AG10803 (cell line): ENCODE data around the gene HM13.

Source experiments
- DNase-seq: peaks from one replicate; pipeline ENCODE4 v3.0.0; 2010; ENCODE audit warnings: low read depth
- H3K4me3 ChIP-seq: 2 replicates; pipeline ENCODE4 v1.5.1; 2011; ENCODE audit warnings: mild to moderate bottlenecking, low read length, control low read depth
- TF ChIP-seq, protein P1 (sequence below): conservative IDR thresholded peaks from 2 replicates; pipeline ENCODE4 v1.5.1; 2011; ENCODE audit warnings: mild to moderate bottlenecking, low read length, control low read depth, inconsistent platforms

Gene HM13

DNA sequence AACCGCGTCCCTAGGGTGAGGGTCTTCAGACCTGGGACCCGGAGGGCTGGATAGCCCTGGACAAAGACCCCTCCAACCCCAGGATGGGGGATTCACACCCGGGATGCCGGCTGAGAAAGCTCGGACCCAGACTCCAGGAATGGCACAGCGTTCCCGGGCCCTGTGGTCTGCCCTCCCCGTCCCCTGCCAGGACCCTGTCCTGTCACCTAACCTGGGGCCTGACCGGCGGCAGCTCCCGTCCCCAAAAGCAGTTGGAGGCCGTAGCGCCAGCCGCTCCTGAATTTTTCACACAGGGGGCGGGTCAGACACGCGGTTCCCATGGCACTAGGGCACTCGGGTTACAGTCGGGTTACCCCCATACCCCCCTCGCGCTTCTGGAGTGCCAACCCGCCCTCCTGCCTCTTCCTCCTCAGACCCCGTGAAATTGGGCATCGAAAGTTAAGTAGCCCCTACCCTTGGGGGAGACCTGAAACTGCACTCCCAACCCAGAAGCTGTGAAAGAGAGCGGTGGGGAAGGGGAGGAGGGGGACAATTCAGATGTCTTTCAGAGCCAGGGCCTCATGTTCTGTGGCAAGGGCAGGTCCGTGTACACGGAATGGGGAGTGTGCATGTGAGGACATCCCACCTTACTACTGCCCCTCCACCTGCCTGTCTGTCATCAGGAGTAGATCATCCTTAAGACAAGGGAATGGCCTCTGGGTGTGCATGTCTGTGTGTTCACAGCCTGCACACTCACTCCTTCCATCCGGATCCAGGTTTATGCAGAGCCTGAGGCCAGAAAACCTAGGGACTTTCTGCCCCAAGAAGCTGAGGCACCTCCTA is 38.6 kb upstream of the HM13 start:
- peak overlapping the region; percentile 3 for H3K4me3 ChIP-seq

DNA sequence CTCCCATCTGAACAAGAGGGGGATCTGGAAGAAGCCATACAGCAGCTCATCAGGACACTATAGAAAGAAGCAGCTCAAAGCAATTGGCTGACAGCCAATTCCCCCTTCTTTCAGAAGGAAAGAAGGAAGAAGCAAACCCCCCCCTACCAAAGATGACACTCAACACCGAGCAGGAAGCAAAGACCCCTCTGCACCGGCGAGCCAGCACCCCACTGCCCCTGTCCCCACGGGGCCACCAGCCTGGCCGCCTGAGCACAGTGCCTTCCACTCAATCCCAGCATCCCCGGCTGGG is 38.0 kb upstream of the HM13 start:
- TF ChIP-seq, protein P1, sequence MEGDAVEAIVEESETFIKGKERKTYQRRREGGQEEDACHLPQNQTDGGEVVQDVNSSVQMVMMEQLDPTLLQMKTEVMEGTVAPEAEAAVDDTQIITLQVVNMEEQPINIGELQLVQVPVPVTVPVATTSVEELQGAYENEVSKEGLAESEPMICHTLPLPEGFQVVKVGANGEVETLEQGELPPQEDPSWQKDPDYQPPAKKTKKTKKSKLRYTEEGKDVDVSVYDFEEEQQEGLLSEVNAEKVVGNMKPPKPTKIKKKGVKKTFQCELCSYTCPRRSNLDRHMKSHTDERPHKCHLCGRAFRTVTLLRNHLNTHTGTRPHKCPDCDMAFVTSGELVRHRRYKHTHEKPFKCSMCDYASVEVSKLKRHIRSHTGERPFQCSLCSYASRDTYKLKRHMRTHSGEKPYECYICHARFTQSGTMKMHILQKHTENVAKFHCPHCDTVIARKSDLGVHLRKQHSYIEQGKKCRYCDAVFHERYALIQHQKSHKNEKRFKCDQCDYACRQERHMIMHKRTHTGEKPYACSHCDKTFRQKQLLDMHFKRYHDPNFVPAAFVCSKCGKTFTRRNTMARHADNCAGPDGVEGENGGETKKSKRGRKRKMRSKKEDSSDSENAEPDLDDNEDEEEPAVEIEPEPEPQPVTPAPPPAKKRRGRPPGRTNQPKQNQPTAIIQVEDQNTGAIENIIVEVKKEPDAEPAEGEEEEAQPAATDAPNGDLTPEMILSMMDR = no peak
- DNase-seq = no peak
- no peak overlapping the region for H3K4me3 ChIP-seq

More for the DNA sequence above, 38.6 kb upstream of the HM13 start:
- no peak for DNase-seq
- TF ChIP-seq, protein P1 = no peak

DNA sequence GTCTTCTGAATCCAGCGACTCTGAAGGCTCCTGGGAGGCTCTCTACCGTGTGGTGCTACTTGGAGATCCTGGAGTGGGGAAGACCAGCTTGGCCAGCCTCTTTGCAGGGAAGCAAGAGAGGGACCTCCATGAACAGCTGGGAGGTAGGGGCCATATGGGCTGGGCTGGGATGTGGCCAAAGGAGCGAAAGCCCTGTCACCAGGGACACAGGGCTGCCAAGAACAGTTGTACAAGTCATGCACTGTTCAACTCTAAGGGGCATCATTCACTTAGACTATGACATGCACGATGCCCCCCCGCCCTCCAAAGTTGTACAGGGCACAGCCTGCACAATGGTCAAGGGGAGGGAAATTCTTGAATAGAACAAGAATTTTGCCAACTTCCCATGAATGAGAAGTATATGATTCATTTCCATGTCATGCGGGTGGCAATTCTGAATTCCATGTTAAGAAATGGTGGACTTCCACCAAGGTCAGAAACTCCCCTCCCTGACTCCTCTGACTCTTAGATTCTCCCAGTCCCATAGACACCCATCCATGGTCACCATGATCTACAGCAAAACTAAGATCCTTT is 37.5 kb upstream of the HM13 start:
- TF ChIP-seq, protein P1 = no peak

DNA sequence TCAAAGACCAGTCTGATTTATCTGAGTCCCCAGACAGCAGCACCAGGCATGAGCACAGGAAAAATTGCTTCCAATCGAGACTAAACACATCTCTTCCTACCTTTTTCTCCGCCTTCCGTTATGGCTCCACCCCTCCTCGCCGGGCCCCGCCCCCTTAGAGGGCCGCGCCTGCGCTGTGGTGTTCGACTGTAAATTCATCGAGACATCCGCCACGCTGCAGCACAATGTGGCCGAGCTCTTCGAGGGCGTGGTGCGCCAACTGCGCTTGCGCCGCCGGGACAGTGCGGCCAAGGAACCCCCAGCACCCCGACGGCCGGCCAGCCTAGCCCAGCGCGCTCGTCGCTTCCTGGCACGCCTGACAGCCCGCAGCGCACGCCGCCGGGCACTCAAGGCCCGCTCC is 30.2 kb upstream of the HM13 start:
- TF ChIP-seq, protein P1 = no peak
- H3K4me3 ChIP-seq = no peak overlapping the region
- DNase-seq = no peak

More for the DNA sequence above, 37.5 kb upstream of the HM13 start:
- DNase-seq = no peak
- no peak overlapping the region for H3K4me3 ChIP-seq

DNA sequence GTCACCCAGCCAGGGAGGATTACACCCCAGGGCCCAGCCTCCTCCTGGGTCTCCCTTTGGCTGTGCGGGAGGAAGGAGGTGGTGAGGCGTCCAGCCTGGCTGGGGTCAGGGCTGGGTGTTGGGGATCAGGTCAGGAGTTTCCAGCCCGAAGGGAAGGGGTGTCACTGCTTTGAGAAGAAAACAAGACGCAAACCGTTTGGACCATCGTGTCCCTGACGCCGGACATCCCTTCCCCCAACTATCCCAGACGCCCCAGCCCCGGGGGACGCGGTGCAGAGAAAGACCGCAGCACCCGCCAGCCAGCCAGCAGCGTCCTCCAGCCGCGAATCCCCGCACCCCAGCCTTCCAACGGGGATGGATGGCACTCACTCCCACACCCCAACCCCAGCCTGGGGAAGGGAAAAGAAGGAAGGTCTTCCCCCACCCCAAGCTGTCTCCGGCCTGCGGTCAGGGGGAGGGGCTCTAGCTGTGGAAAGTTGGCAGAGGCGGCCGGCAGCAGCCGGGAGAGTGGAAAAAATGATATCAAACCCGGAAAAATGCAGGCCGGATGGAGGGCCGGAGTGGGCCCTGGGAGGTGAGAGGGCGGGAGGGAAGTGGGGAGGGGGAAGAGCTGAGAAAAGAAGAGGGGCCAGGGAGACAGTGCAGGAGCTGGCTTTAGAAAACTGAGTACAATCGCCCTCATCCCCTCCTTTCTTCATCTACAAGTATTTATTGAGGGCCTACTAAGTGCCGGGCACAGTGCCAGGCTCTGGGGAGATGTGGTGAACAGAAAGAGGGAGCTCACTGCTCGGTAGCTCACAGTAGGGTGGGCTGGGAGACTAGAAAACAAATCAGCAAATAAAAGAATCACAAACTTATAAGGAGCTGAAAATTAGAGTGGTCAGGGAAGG is 28.5 kb upstream of the HM13 start:
- TF ChIP-seq, protein P1 = no peak
- no peak overlapping the region; the same call in 1 of the 2 replicates for H3K4me3 ChIP-seq
- DNase-seq = peak; percentile 26

DNA sequence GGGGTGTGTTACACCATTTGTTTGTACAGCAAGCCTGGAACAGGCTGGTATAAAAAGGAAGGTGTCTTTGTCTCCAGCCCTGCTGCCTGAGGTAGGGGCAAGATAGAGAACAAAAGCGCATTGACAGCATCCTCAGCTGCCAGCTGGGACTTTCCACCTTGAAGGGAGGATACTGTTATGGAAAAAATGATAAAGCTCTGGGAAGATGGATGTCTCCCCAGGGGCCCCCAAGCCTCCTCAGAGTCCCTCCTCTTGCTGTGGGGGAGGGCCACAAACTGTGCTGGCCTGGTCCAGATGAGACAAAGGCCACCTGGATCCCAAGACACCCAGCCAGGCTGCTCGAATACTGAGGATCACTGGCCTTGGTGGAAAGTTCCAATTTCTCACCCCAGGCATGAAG is 26.1 kb upstream of the HM13 start:
- DNase-seq = no peak
- TF ChIP-seq, protein P1 = no peak

DNA sequence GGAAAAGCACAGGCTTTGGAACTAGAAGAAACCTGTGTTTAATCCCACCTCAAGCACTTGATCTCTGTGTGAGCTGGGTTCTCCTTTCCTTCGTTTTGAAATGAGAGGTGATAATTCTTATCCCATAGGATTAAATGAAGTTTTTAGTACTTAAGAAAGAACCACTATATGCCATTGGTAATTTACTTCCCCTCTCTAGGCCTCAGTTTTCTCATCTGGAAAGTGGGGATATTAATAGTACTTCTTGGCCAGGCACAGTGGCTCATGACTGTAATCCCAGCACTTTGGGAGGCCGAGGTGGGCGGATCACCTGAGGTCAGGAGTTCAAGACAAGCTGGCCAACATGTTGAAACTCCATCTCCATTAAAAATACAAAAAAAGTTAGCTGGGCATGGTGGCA is 25.1 kb upstream of the HM13 start:
- TF ChIP-seq, protein P1 = no peak
- H3K4me3 ChIP-seq = no peak overlapping the region
- no peak for DNase-seq

More for the DNA sequence above, 26.1 kb upstream of the HM13 start:
- H3K4me3 ChIP-seq = no peak overlapping the region
